Mucosa of descending colon (tissue), 3 donors: ENCODE results near the gene SORBS1. TPM values are rescaled to one million over a fixed set of nuclear protein-coding genes. Genes with fewer than 3 reads are reported as not detected.

Experiments used
- ATAC-seq: fragments of 200-7000 bp; cut with Tn5 transposase; one replicate; pipeline ENCODE4 v1.9.1; 2020; ENCODE audit warnings: mild to moderate bottlenecking, moderate library complexity
- DNase-seq, 3 donors: peaks; one replicate each; pipeline ENCODE4 v3.0.0-alpha.2; 2020
- H3K36me3 ChIP-seq: fragments of 200-600 bp; one replicate; pipeline ENCODE4 v1.8.0; 2021; ENCODE audit warnings: low read depth, mild to moderate bottlenecking
- H3K4me1 ChIP-seq: fragments of 200-600 bp; one replicate; pipeline ENCODE4 v1.8.0; 2021; ENCODE audit warnings: low read depth, mild to moderate bottlenecking
- H3K4me3 ChIP-seq: fragments of 200-600 bp; one replicate; pipeline ENCODE4 v1.8.0; 2021; ENCODE audit warnings: mild to moderate bottlenecking
- H3K9me3 ChIP-seq: fragments of 200-600 bp; one replicate; pipeline ENCODE4 v1.8.0; 2021; ENCODE audit warnings: mild to moderate bottlenecking
- CTCF ChIP-seq: fragments of 200-600 bp; IDR thresholded peaks from one replicate; pipeline ENCODE4 v1.8.0; 2022; ENCODE audit warnings: antibody characterized with exemption, mild to moderate bottlenecking
- intact Hi-C, 2 donors: fragments of 100-400 bp; cut with DNase I in 1 of 2; cut with micrococcal nuclease in 1 of 2; formaldehyde crosslinking; loops; one replicate each; pipeline versions ENCODE4 v1.11.0 to v1.11.1; 2022; cut with DNase I, micrococcal nuclease
- total RNA-seq, 3 donors: library from RNA; stranded (reverse); fragmentation: NEBNext Ultra II Directional in 2 of 3; extraction: Animal tissue kit (Norgen Biotek cat#: 25700) in 2 of 3; gene quantifications; one replicate each; pipeline versions ENCODE4 v1.2.1 to v1.2.4, GENCODE V29; 2021 to 2023
- donor health status: DM: no; HTN: no; CAD: no; lungs with moderate emphysema.
- donor health status: DM: no; HTN: no; CAD: no.
- donor health status: DM: no; HTN: yes; CAD: no.

The SORBS1 gene
- total RNA-seq, 3 donors from 2014 or later: 48.9 to 699 (median 99.3) TPM

- intact Hi-C loops: no loop called here
- Histone ChIP-seq H3K9me3 (no peaks in the 10 kb centered on the region), H3K4me1 (no peaks in the 10 kb centered on the region), H3K36me3 (no peaks in the 10 kb centered on the region), H3K4me3 (no peak overlapping the region)
- TF ChIP-seq CTCF: no peak
- ATAC-seq: no peak
- DNase-seq: no peak
Measured at GRCh38 chr10:95356190-95356955, 204.8 kb downstream of the SORBS1 start.

GRCh38 chr10:95355301-95355700 is 205.9 kb downstream of the SORBS1 start:
- ATAC-seq (no peak), DNase-seq (no peak)
- no peak for TF ChIP-seq CTCF
- Histone ChIP-seq H3K9me3 (no peaks in the 10 kb centered on the region), H3K4me1 (no peaks in the 10 kb centered on the region), H3K36me3 (no peaks in the 10 kb centered on the region), H3K4me3 (no peak overlapping the region)
- intact Hi-C loops: no loop called here

DNA sequence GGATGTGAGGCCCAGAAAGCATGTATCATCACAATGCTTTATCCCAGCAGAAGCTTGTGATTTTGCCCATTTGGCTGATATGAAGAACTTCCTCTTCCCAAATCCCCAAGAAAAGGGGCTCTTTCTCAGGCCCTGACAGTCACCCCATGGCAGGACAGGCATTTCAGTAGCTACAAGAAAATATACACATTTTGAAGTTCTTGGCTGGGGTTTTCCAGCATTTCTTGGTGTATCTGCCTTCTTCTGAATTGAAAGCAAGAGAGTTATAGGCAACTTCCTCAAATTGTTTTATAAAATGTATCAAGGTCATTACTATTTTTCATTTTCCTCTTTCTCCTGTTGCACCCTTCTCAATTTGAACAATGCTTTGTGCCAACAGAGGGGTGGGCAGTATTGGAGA is 207.1 kb downstream of the SORBS1 start:
- DNase-seq: no peak
- no peaks in the 10 kb centered on the region for H3K9me3 ChIP-seq
- intact Hi-C loops: no loop called here
- H3K4me1 ChIP-seq: no peaks in the 10 kb centered on the region
- ATAC-seq: no peak
- no peak for TF ChIP-seq CTCF
- H3K36me3 ChIP-seq: no peaks in the 10 kb centered on the region
- no peak overlapping the region for H3K4me3 ChIP-seq

- ATAC-seq (no peak), DNase-seq (no peak)
- Histone ChIP-seq H3K4me1 (no peaks in the 10 kb centered on the region), H3K4me3 (no peak overlapping the region), H3K9me3 (no peaks in the 10 kb centered on the region), H3K36me3 (no peaks in the 10 kb centered on the region)
- intact Hi-C loops: no loop called here
- TF ChIP-seq CTCF: no peak
Measured at GRCh38 chr10:95353123-95353522, 208.0 kb downstream of the SORBS1 start.

DNA sequence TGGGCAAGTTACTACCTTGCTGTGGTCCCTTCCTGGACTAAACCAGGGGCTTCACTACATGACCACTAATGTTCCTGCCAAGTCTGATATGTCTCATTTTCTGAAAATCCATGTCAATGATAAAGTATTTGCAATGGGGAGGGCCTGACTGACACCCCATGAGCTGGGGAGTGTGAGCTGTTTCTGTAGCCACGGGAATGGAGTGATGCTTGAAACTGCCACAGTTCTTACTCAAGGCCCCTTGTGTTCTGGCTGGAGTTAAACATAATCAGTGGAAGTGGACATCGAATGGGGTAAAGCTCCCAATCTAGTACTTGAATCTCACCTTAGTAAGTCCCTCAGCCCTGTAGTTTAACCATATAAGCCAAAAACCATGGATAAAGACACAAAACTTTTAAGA is 208.5 kb downstream of the SORBS1 start:
- H3K36me3 ChIP-seq: no peaks in the 10 kb centered on the region
- intact Hi-C loops: no loop called here
- TF ChIP-seq CTCF: no peak
- DNase-seq (no peak), ATAC-seq (no peak)
- no peaks in the 10 kb centered on the region for H3K4me1 ChIP-seq
- no peak overlapping the region for H3K4me3 ChIP-seq
- no peaks in the 10 kb centered on the region for H3K9me3 ChIP-seq
